GM18951 (cell line): ENCODE results near the gene CD1E.

Experiments used
- POLR2A ChIP-seq: IDR thresholded peaks from 4 replicates; pipeline ENCODE4 v1.6.1; 2011; ENCODE audit warnings: mild to moderate bottlenecking; ENCODE audit not compliant: insufficient read length, insufficient read depth; ENCODE audit errors: extremely low read depth
- in situ Hi-C: fragments of 300-500 bp; cut with MboI; formaldehyde crosslinking; loops from one replicate; pipeline ENCODE4 v1.12.0; 2022; ENCODE audit warnings: low sequenced_read_pairs, mixed read lengths, inconsistent platforms; ENCODE audit not compliant: unreplicated experiment

The CD1E gene

DNA sequence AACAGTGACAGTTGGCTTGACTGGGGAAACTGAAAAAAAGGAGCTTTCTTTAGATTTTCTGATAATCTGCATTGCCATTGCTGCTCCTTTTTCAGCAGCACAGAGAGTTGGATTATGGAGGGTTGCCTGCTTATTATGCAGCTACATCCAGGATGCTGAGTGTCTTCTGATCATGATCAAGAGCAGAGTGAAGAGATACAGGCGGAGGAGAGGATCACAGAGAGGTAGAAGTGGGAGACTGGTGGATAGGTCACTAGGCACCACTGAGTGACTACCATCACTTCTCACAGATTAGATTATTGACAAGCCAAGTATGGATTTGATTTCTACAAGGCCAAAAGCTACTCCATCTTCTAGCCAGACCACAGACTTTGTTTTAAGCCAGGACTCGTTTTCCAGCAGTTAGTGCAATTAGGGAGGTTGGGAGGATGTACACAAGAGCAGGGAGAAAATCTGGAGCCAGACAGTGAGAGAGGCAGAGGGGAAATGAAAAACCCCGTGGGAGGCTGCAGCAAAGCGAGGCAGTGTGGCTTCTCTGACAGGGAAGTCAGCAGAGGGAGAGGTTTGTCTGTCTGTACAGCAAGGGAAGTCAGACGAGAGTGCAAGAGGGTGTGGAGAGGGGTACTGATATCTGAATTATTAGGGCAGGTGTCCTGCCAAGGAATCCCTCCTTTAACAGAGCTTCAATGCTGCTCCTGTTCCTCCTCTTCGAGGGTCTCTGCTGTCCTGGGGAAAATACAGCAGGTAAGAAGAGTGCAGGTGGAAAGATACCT lies at the start of gene CD1E:
CD1E (plus strand) TSS at position 592 of the 773 bp plus-strand sequence; CDS start at position 687, 95 bp downstream.
- in situ Hi-C loops = no loop called here
- TF ChIP-seq POLR2A = no peak

DNA sequence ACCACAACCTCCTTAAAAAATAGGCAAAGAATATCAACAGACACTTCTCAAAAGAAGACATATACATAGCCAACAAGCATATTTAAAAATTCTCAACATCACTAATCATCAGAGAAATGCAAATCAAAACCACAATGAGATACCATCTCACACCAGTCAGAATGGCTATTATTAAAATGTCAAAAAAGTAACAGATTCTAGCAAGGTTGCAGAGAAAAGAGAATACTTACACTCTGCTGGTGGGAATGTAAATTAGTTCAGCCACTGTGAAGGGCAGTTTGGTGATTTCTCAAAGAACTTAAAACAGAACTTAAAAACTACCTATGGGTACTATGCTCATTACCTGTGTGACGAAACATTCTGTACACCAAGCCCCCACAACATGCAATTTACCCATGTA lies 43.1 kb upstream of the CD1E start:
- in situ Hi-C loops = no loop called here
- TF ChIP-seq POLR2A = no peak

DNA sequence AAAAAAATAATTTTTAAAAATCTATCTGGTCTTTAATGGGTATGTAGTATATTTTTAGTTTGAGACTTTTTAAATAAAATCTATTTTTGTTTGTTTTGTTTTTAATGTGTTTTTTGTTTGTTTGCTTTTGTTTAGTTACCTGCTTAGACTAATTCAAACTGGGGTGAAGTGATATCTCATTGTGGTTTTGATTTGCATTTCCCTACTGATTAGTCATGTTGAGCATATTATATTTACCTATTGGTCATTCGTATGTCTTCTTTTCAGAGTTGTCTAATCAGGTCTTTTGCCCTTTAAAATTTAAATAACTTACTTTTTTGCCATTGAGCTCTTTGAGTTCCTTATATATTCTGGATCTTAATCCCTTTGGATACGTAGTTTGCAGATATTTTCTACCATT lies 42.6 kb upstream of the CD1E start:
- in situ Hi-C loops = no loop called here
- TF ChIP-seq POLR2A = no peak

DNA sequence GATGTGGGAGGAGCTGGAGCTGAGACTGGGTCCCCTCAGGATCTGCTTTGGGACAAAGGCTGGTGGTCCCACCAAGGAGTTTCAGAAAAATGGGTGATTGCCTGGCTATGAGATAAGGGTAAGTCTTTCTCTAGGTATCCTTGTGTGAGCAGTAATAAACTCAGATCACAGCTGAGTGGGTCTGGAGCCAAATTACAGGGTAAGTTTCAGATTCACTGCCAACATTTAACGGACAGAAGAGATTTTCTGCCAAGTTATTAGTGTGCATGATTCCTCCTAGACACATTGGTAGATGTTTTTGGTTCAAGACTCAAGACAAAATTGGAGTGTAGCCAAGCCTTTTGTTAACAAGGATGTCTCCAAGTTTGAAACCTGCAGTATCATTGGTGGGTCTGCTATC lies 29.8 kb upstream of the CD1E start:
- in situ Hi-C loops = no loop called here
- TF ChIP-seq POLR2A = no peak

DNA sequence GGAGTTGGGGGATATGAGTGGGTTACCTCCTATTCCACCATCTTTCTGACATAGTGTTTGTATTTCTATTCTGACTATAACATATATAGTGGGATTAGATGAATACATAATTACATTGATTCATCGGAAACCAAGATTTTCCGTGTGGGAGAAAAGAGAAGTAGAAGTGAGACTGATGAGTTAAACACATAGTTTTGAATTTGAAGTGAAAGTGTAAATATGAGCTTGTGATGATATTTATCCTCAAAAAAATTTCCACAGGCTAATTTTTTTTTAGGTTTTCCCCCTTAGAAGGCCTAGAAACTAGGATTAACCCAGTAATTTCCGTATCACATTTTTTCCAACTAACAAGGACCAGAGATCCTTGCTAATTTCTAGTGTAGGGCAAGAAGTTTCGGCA lies 29.3 kb upstream of the CD1E start:
- TF ChIP-seq POLR2A = no peak
- in situ Hi-C loops = no loop called here

DNA sequence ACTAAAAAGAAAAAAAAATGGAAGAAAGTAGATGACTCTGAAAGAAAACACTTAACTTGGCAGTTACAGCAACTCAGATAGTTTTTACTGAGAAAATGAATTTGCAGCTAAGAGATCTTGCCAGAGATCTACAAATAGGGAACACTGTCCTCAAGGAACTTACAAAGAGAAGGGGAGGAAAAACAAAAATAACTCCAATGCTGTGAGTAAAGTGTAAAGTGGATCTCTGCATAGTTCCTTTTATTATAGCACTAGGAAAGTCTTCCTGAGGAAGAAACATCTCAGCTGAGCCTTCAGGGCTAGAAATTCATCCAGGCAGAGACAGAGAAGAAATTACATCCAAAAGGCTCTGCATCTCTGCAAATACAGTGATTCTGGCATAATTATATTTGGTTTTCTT lies 26.2 kb upstream of the CD1E start:
- in situ Hi-C loops = no loop called here
- no peak for TF ChIP-seq POLR2A

DNA sequence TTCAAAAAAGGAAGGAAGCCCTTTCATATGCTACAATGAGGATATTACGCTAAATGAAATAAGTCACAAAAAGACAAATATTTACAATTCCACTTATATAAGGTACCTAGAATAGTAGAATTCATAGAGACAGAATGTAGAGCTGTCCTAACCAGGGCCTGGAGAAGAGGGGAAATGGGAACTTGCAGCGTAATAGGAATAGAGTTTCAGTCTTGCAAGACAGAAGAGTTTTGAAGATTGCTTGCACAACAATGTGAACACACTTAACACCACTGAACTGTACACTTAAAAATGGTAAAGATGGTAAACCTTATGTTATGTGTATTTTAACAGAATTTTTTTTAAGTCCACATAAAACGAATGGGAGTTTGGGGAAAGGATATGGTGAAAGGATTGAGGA lies 25.3 kb upstream of the CD1E start:
- in situ Hi-C loops = no loop called here
- no peak for TF ChIP-seq POLR2A

DNA sequence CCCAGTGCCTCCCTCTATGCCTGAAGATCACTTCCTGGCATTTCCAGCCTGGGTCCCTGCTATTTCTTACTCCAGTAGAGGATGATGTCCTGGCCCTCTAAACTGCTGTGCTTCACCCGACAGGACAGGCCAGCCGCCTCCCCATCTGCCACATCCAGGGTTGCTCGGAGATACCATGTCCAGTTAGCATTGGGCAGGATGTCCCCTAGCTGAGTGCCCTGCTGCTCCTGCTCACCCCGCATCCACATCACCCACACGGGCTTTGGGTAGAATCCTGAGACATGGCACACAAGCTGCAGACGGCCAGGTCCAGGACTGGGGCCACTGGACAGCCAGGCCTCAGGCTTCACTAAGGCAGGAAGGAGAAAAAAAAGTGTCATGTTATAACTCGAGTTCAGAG lies 24.4 kb upstream of the CD1E start:
- in situ Hi-C loops = no loop called here
- no peak for TF ChIP-seq POLR2A

DNA sequence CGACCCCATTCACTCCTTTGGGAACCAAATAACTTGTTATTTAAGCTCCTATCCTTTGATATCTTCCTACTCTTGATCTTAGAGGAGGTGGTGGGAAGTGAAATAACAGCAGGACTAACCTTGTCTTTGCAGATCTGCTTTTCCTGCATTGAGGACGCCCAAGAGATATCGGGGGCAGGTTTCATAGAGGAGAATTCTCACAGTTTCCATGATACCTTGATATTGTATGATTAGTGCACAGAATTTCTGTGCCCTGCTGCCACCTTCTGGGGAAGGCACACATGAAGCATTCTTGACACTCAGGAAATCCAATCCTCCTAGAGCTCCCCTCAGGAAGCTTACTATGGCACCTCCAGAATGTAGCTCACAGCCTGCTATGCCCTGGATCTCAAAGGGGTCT lies 24.0 kb upstream of the CD1E start:
- in situ Hi-C loops = no loop called here
- TF ChIP-seq POLR2A = no peak

DNA sequence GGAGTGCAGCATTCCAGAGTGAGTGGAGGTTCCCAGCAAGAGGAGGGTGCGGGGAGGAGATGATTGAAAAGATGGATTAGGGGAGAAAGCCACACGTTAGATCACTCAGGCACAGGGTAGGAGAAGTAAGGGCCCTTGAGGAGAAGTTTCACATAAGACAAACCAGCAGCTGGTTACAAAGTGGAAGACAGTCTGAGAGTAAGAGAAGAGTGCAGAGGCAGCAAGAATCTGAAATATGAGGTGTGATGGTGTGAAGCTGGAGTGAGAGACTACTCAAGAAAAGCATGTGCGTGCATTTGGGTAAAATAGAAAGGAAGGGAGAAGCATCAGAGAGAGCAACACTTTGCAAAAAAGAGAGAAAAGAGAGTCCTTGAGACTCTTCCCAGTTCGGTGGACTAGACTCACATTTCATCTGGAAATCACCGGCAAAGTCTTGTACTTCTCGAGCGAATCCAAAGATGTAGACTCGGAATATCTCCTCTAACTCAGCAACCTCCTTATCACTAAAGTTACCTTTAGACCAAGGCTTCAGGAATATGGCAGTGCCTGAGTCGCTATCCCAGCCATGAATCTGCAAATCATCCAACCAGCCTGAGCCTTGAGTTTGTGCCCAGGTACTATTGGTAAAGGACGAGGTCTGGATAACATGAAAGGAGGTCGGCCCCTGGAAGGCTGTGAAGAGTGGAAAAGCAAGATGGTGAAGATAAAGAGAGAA lies 23.1 kb upstream of the CD1E start:
- in situ Hi-C loops = no loop called here
- no peak for TF ChIP-seq POLR2A

DNA sequence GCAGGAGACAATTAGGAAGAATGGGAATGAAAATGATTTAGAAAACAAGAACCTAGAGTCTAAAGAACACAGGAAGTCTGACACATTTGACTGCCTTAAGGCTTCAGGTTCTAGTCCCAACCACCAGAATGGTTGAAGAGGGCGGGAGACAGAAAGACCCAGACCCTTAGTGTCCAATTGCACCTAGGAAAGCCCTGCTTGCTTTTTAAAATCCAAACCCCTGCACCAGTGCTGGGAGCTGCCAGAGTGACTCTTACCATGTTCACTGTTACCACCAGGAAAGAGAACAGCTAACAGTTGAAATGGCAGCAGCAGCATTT lies 22.6 kb upstream of the CD1E start:
- in situ Hi-C loops = no loop called here

DNA sequence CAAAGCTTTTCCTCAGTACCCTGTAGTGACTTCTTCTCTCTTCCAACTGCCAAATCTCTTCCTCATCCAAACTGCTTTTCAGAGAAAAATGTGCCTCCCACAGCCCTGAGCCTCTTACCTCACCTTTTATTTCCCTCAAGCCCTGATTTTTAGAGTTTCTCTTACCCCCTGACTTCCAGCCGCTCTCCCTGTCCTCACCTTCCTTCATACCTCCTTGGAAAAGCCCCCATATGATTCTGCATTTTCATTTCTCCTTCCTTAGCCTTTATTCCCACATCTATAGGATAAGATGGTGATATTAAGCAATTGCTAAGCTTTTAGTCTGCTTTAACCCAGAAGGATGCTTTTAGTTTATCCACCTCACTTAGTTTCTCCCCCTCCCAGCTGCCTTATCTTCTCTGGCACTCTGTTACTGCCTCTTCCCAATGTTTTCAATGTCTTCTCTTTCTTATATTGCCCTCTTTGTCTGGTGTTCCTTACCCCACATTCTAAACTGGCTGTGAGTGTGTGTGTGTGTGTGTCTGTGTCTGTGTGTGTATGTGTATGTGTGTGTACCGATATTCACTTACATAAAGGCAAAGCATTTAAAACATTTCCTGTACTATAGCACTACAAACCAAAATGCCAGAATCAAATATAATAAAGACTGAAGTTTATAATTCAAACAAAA lies 22.1 kb upstream of the CD1E start, which contains the start of gene CD1B:
CD1B (minus strand) TSS at position 51 of the 670 bp plus-strand sequence. CDS start 108 bp downstream, outside the sequence.
- TF ChIP-seq POLR2A = no peak
- in situ Hi-C loops = no loop called here

More for the DNA sequence above, 22.6 kb upstream of the CD1E start:
- no peak for TF ChIP-seq POLR2A

DNA sequence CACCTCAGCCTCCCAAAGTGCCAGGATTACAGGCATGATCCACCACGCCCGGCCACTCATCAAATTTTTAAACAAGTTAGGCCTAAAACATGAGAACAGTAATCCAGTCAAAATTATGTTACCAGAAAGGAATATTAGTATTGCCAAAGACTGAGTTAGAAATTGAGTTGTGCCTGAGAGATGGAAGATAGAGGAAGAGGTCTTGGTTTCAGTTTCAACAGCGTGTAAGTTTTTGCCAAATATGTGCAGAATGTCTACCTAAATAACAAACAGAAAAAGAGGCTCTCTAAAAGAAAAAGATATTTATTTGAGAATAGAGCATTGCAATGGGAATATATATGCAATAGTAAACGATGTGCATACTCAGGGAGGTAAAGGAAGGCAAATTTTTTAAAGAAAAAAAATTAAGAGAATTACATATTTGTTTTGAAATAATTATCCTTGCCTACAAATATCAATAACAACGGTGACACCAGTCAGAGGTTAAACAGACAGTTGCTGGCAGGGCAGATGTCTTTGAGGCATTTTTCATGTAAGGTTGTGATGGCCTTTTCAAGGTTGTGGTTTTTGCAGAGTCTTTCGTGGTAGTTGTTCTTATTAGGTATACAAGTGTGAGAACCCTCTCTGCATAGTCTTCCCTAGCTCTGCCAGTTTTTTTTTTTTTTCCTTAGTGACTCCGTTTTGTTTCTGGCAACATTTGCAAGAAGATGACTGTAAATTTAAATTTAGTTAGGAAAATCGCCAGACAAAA lies 20.1 kb upstream of the CD1E start:
- in situ Hi-C loops = no loop called here
- no peak for TF ChIP-seq POLR2A
